HepG2 (cell line): Measurements from ENCODE around the gene SLC16A14. TPM values are rescaled to one million over a fixed set of nuclear protein-coding genes. Genes with fewer than 3 reads are reported as not detected.

Experiments
- ATAC-seq: fragments of 200-7000 bp; cut with Tn5 transposase; 3 replicates; pipeline ENCODE4 v1.9.1; 2020; ENCODE audit warnings: mild to moderate bottlenecking, moderate library complexity
- BruUV-seq: library from RNA; stranded (reverse); fragments of 400-500 nt; replicated peaks from 2 replicates; lab custom pipeline; 2021; lab: Mats Ljungman, UMichigan
- CTCF ChIA-PET: fragments of 300-600 bp; formaldehyde crosslinking; extraction: SDS; loops from one replicate; lab custom pipeline; 2021; ENCODE audit warnings: low total read pairs, inconsistent platforms, low intra/inter-chr PET ratio; lab: Yijun Ruan, JAX
- POLR2A ChIA-PET: fragments of 350-600 bp; sonication (Branson Sonifier 250); formaldehyde crosslinking; loops from one replicate; lab custom pipeline; 2020; ENCODE audit warnings: antibody characterized with exemption, inconsistent platforms; lab: Yijun Ruan, JAX
- DNase-seq: peaks from one replicate; pipeline ENCODE4 v3.0.0-alpha.2; 2015; ENCODE audit warnings: low spot score
- FAIRE-seq: peaks from 3 replicates; lab custom pipeline; 2011; peaks lifted over from hg19 to GRCh38; lab: Jason Lieb, UNC
- H2AFZ ChIP-seq: one replicate; pipeline ENCODE4 v1.6.1; 2011; ENCODE audit warnings: low read length, inconsistent platforms
- H3K27ac ChIP-seq: fragments of 300-600 bp; 3 replicates; pipeline ENCODE4 v1.8.0; 2011; ENCODE audit warnings: mixed run types, mild to moderate bottlenecking, mixed read lengths, low read length, inconsistent platforms; ENCODE audit not compliant: insufficient read depth; ENCODE audit errors: extremely low read length
- H3K27me3 ChIP-seq, 2 experiments: fragments of 200-600 bp in 1 of 2; 2 replicates in 1 of 2; 3 replicates in 1 of 2; pipeline versions ENCODE4 v1.6.0 to v1.8.0; 2011; ENCODE audit warnings: low read length in 2 of 2, mild to moderate bottlenecking in 2 of 2, moderate library complexity in 2 of 2, inconsistent platforms in 1 of 2; ENCODE audit not compliant: insufficient read depth in 2 of 2, control insufficient read depth in 1 of 2
- H3K36me3 ChIP-seq, 2 experiments: fragments of 200-600 bp in 1 of 2; replicated peaks in 1 of 2; 2 replicates in 1 of 2; 3 replicates in 1 of 2; pipeline versions ENCODE4 v1.5.1 to v1.8.0; 2011; ENCODE audit warnings: low read length in 2 of 2, inconsistent platforms in 1 of 2; ENCODE audit not compliant: insufficient read depth in 2 of 2, control insufficient read depth in 1 of 2
- H3K4me1 ChIP-seq: 2 replicates; pipeline ENCODE4 v1.5.1; 2012; ENCODE audit warnings: low read length, inconsistent platforms; ENCODE audit not compliant: insufficient read depth
- H3K4me2 ChIP-seq: 2 replicates; pipeline ENCODE4 v1.6.0; 2011; ENCODE audit warnings: low read depth, low read length, inconsistent platforms
- H3K4me3 ChIP-seq, 3 experiments: fragments of 200-600 bp in 1 of 3; sonication (generic), shearing (Covaris generic) in 1 of 3; replicated peaks in 1 of 3; 2 replicates each; pipeline ENCODE4 v1.5.1; 2011 to 2016; ENCODE audit warnings: low read length in 3 of 3, inconsistent platforms in 2 of 3, low read depth in 2 of 3, mild to moderate bottlenecking in 2 of 3, control low read depth in 1 of 3, mixed read lengths in 1 of 3; ENCODE audit not compliant: insufficient read depth in 1 of 3
- H3K79me2 ChIP-seq: one replicate; pipeline ENCODE4 v1.6.1; 2011; ENCODE audit warnings: low read length, inconsistent platforms; ENCODE audit not compliant: insufficient read depth
- H3K9ac ChIP-seq: 2 replicates; pipeline ENCODE4 v1.6.0; 2011; ENCODE audit warnings: mild to moderate bottlenecking, low read depth, low read length, inconsistent platforms; ENCODE audit not compliant: insufficient read depth
- H3K9me3 ChIP-seq: 2 replicates; pipeline ENCODE4 v1.5.1; 2012; ENCODE audit warnings: mild to moderate bottlenecking, low read length
- H4K20me1 ChIP-seq: 2 replicates; pipeline ENCODE4 v1.6.0; 2011; ENCODE audit warnings: inconsistent platforms, mild to moderate bottlenecking, low read length, moderate library complexity; ENCODE audit not compliant: insufficient read depth
- ARHGAP35 ChIP-seq: sonication (generic); formaldehyde crosslinking; IDR thresholded peaks from 2 replicates; pipeline ENCODE4 v1.9.0; 2022; ENCODE audit warnings: mild to moderate bottlenecking, inconsistent platforms, moderate library complexity, missing genetic modification reagents, borderline replicate concordance
- MAFF ChIP-seq: IDR thresholded peaks from 2 replicates; pipeline ENCODE4 v1.6.1; 2011; ENCODE audit warnings: low read depth, low read length, improper control_type of control experiment
- NBN ChIP-seq: fragments of 450-650 bp; conservative IDR thresholded peaks from 2 replicates; pipeline ENCODE4 v1.6.1; 2017
- NFE2L1 ChIP-seq: sonication (generic); formaldehyde crosslinking; IDR thresholded peaks from 2 replicates; pipeline ENCODE4 v1.4.0; 2020; ENCODE audit warnings: missing genetic modification reagents, mild to moderate bottlenecking, borderline replicate concordance
- U2AF2 ChIP-seq: fragments of 200-400 bp; formaldehyde crosslinking; IDR thresholded peaks from 2 replicates; pipeline ENCODE4 v1.6.1; 2017; ENCODE audit warnings: low read depth, mild to moderate bottlenecking, low read length
- ZNF143 ChIP-seq: sonication (generic); formaldehyde crosslinking; IDR thresholded peaks from 2 replicates; pipeline ENCODE4 v1.4.0; 2020; ENCODE audit warnings: missing genetic modification reagents
- ZNF264 ChIP-seq: sonication (generic); formaldehyde crosslinking; IDR thresholded peaks from 2 replicates; pipeline ENCODE4 v1.4.0; 2020; ENCODE audit warnings: missing genetic modification reagents
- ZNF292 ChIP-seq: sonication (generic); formaldehyde crosslinking; IDR thresholded peaks from 2 replicates; pipeline ENCODE4 v1.8.1; 2022; ENCODE audit warnings: mild to moderate bottlenecking, low read depth, missing genetic modification reagents, borderline replicate concordance
- ZNF546 ChIP-seq: sonication (generic); formaldehyde crosslinking; conservative IDR thresholded peaks from 2 replicates; pipeline ENCODE4 v1.8.1; 2023; ENCODE audit warnings: mild to moderate bottlenecking, missing genetic modification reagents
- ZNF737 ChIP-seq: sonication (generic); formaldehyde crosslinking; IDR thresholded peaks from 2 replicates; pipeline ENCODE4 v1.5.0; 2020; ENCODE audit warnings: missing genetic modification reagents, mild to moderate bottlenecking, borderline replicate concordance
- WGBS: methylation state at CpG from one replicate; pipeline ENCODE4 v1.1.6; 2017; ENCODE audit warnings: low lambda C conversion rate; 5-methylcytosine and 5-hydroxymethylcytosine counted together
- in situ Hi-C: cut with HindIII; loops from 2 replicates; pipeline ENCODE4 v1.10.0; 2017; ENCODE audit warnings: low pct_unique_long_range_greater_than_20kb; ENCODE audit not compliant: extremely low pct_ligation_motif_present
- intact Hi-C: fragments of 100-400 bp; cut with micrococcal nuclease; formaldehyde crosslinking; loops from one replicate; pipeline ENCODE4 v1.10.0; 2022; ENCODE audit not compliant: unreplicated experiment
- polyA plus RNA-seq, 8 experiments: library from polyadenylated mRNA; depleted of rRNA in 3 of 8; stranded (reverse) in 7 of 8; unstranded in 1 of 8; fragments of >200 nt; fragmentation: Illumina TruSeq in 4 of 8; extraction: Trizol in 4 of 8; gene quantifications; 2 replicates each; pipeline versions ENCODE4 v1.2.1 to v1.2.3, GENCODE V29; 2011 to 2016; ENCODE audit warnings: low read depth in 4 of 8, missing spikeins in 1 of 8, mixed read lengths in 1 of 8; ENCODE audit not compliant: insufficient read depth in 1 of 8
- total RNA-seq, 5 experiments: library from RNA; depleted of rRNA; stranded (reverse); fragments of >200 nt; fragmentation: Illumina TruSeq; extraction: Trizol; gene quantifications; 2 replicates each; pipeline ENCODE4 v1.2.3, GENCODE V29; 2016; ENCODE audit warnings: low read depth in 1 of 5

Gene SLC16A14
- total and polyA plus RNA-seq, 2 of the 13 experiments (the other 11 are each of a cell fraction or from before 2014, with no cell fraction given): 0.05 TPM; not detected in 1

- no peak overlapping the region for H2AFZ ChIP-seq
- ATAC-seq (no peak), DNase-seq (no peak), FAIRE-seq (no peak)
- intact Hi-C loops: no loop called here
- ChIA-PET POLR2A (no interaction called here), CTCF (no interaction called here)
- H3K27me3 ChIP-seq: no peaks in the 10 kb centered on the region
- BruUV-seq: no TSS peak
- H3K79me2 ChIP-seq: no peaks in the 10 kb centered on the region
- no peaks in the 10 kb centered on the region for H3K9me3 ChIP-seq
- H4K20me1 ChIP-seq: no peaks in the 10 kb centered on the region
- in situ Hi-C loops: no loop called here
- H3K36me3 ChIP-seq: no peaks in the 10 kb centered on the region
- no peak overlapping the region for H3K4me2 ChIP-seq
- TF ChIP-seq ZNF546 (CRISPR knock-in tag) (no peak), ZNF264 (no peak), ZNF737 (CRISPR knock-in tag) (no peak), ZNF292 (CRISPR knock-in tag) (no peak)
- H3K9ac ChIP-seq: no peak overlapping the region
- no peak overlapping the region for H3K27ac ChIP-seq
- 92% methylated on average over 3 of the region's 3 CpGs for WGBS
- H3K4me1 ChIP-seq: no peaks in the 10 kb centered on the region
- no peak overlapping the region for H3K4me3 ChIP-seq
Measured at GRCh38 chr2:229997565-229997964, 71.2 kb downstream of the SLC16A14 start.

DNA sequence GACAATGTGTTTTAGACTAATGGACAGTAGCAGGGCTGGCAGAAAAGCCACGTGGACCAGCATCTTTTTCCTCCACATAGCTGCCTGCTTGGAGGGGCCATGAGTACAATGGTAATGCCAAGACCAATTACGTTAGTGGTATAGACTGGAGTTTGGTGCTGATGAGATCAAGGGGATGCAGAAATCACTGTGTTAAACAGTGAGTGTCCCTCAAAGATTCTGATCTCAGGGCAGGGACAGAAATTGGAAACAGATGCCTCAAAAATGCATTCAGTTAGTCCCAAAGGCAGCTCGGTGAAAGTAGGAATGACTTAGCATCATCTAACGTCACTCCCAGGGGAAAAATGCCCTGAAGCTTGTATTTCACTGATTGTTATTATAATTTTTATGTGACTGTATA is 72.4 kb downstream of the SLC16A14 start:
- CTCF ChIA-PET: no interaction called here
- H4K20me1 ChIP-seq: no peaks in the 10 kb centered on the region
- H3K9ac ChIP-seq: no peak overlapping the region
- FAIRE-seq (no peak), ATAC-seq (no peak), DNase-seq (no peak)
- intact Hi-C loops (no loop called here), in situ Hi-C loops (no loop called here)
- H3K4me2 ChIP-seq: no peak overlapping the region
- no peak overlapping the region for H3K27ac ChIP-seq
- POLR2A ChIA-PET: no interaction called here
- H3K4me3 ChIP-seq: no peak overlapping the region
- no peak overlapping the region for H2AFZ ChIP-seq
- WGBS: 82% methylated on average over 4 of the region's 4 CpGs
- BruUV-seq: no TSS peak
- H3K79me2 ChIP-seq: no peaks in the 10 kb centered on the region
- peaks cover 2% of the 10 kb centered on the region for H3K4me1 ChIP-seq
- no peaks in the 10 kb centered on the region for H3K9me3 ChIP-seq
- TF ChIP-seq U2AF2 (no peak), MAFF (no peak), ZNF143 (CRISPR knock-in tag) (no peak), NBN (no peak), NFE2L1 (no peak), ARHGAP35 (CRISPR knock-in tag) (no peak)
- no peaks in the 10 kb centered on the region for H3K27me3 ChIP-seq
- H3K36me3 ChIP-seq: no peaks in the 10 kb centered on the region
